ENCODE measurements around the gene MAPK9.

The MAPK9 gene

GRCh38 chr5:180291943-180292831, at the start of gene MAPK9:
Gene MAPK9 (minus strand): TSS chr5:180292083. CDS start chr5:180280561, 11,522 bp downstream.
- DNase-seq = peak; percentile 54 to 81 (median 62)

GRCh38 chr5:180341595-180341994, 49.7 kb upstream of the MAPK9 start:
- DNase-seq = no peak

- DNase-seq = no peak
These were observed 49.0 kb upstream of the MAPK9 start for GRCh38 chr5:180340856-180341255.

DNA sequence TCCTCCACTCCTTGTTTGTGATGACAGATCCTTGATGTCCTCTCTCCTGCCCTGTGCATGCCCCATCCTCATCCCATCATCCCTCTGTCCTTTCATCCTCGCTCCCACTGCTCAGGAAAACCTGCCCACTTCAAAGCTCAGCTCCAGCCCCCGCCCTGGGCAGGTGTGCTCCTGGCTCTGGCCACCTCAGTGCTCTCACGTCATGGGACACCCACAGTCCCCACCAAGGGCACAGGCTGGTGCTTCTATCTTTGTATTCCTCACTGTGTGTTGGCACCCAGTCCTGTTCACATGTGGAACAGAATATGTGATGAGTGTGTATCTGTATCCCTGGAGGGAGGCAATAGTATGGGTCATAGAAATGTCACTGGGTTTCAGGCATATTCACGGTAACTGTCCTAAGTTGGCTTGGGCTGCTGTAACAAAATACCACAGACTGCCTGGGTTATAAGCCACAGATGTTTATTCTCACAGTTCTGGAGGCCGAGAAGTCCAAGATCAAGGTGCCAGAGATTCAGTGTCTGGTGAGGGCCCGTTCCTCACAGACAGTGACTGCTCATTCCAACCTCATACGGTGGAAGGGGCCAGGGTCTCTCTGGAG, 47.8 kb upstream of the MAPK9 start:
- no peak for DNase-seq

GRCh38 chr5:180338001-180338707, 46.3 kb upstream of the MAPK9 start:
- DNase-seq = no peak

GRCh38 chr5:180336234-180337020, 44.5 kb upstream of the MAPK9 start:
- DNase-seq = no peak

DNA sequence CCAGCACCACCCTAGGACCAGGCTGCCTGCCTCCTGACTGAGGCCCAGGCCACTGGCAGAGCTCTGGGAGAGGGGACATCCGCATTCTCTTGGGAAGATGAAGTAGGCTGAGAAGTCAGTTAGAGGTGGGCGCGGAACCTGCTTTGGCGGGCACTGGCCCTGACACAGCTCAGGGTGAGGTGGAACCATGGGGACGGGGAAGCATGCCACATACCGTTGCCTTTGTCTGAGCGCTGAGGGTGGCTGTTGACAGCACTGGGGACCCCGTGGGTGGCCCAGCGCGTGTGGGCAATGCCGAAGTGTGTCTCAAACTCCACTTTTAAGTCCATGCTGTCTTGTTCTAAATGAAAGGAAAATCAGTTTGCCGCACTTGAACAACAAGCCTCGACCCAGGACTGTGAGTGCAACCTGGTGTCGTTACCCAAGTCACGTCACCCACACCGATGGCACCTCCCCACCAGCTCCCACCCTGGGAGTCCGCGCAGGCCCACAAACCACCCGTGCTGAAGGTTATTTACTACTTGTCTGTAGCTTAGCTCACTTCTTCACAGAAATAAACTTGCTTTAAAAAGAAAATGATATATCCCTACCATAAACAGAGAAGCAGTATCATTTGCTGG, 43.8 kb upstream of the MAPK9 start:
- no peak for DNase-seq

- DNase-seq = no peak
These were observed 43.1 kb upstream of the MAPK9 start for GRCh38 chr5:180334751-180335613.

- no peak for DNase-seq
These were observed 42.3 kb upstream of the MAPK9 start for GRCh38 chr5:180334176-180334575.

- no peak for DNase-seq
These were observed 41.8 kb upstream of the MAPK9 start for GRCh38 chr5:180333661-180334060.

DNA sequence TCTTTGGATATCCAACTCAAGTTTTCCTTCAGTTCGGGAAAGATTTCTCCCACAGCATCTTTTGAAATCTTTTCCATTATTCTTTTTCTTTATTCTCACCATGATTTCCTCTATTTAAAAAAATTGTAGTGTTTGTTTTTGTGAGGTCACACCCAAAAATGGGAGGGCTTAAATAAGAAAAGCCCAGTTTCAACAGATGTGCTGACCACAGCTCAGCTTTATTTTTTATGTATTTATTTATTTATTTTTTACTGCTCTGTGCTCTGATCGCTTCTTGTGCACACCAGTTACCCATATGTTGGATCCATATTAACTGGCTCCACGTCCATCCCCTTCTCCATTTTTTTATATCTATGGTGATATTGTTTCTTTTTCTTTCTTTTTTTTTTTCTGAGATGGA, 41.0 kb upstream of the MAPK9 start:
- DNase-seq = no peak

- DNase-seq = no peak
These were observed 40.2 kb upstream of the MAPK9 start for GRCh38 chr5:180332051-180332517.

DNA sequence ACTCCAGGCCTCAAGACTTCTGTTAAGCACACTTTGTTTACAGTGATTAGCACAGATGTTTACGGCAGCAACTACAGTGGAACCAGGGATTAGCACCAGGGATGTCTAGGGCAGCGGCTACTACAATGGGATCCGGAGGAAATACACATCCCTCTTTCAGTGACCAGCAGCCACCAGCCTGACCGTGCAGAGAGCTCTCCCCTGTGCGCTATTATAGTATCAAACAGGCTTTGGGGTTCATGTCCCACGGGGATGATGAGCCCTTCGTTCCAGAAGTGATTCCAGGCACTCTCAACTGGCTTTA, 39.7 kb upstream of the MAPK9 start:
- DNase-seq = no peak

- no peak for DNase-seq
These were observed 39.1 kb upstream of the MAPK9 start for GRCh38 chr5:180330810-180331646.

DNA sequence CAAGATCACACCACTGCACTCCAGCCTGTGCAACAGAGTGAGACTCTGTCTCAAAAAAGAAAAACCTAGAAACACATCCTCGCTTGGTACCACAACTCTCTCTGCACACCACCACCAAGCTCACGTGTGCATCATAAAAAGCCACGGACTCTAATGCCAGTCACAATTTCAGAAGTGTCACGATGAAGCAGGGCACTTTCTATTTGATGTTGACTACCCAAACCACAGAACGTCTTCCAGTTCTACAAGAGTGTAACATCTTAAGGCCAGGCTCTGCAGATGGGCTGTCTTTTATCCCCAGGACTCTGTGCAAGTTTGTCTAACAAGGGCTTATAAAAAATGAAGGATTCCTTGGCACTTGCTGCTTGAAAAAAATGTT, 38.4 kb upstream of the MAPK9 start:
- no peak for DNase-seq

DNA sequence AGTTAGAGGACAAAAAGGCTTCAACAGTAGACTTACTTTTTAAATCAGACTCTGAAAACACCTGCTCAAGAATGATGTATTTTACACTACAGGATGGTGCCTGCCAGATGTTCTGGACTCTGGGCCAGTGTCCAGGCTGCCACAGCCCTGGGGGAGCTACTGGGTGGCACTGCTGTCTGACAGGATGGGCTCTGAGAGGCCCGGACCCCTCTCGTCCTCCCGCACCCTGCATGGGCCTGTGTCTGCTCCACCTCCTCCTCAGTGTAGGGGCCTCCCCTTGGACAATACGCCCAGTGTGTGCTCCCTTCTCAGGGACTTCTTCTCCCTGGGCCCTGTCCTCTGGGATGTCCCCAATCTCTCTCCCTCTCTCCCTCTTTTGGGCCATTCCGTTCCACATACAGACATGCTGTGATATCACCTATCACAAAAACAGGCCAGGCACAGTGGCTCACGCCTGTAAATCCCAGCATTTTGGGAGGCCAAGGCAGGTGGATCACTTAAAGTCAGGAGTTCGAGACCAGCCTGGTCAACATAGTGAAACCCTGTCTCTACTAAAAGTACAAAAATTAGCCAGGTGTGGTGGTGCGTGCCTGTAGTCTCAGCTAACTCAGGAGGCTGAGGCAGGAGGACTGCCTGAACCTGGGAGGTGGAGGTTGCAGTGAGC, 37.9 kb upstream of the MAPK9 start:
- no peak for DNase-seq

DNA sequence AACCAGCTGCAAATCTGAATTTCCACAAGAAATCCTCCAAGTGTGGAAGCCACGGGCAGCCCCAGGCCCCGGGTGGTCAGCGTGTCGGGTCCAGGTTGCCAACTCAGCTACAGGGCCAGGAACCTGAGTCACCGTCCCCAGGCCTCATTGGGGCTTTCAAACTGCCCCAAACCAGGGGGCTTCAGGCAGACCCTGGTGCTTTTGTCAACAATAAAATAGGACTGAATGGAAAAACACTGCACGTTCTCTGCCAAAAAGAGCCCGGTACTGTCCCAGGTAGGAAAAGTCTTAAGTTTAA, 37.2 kb upstream of the MAPK9 start:
- no peak for DNase-seq

- peak; percentile 50 to 83 (median 78) for DNase-seq
These were observed 36.6 kb upstream of the MAPK9 start for GRCh38 chr5:180328296-180329137.

DNA sequence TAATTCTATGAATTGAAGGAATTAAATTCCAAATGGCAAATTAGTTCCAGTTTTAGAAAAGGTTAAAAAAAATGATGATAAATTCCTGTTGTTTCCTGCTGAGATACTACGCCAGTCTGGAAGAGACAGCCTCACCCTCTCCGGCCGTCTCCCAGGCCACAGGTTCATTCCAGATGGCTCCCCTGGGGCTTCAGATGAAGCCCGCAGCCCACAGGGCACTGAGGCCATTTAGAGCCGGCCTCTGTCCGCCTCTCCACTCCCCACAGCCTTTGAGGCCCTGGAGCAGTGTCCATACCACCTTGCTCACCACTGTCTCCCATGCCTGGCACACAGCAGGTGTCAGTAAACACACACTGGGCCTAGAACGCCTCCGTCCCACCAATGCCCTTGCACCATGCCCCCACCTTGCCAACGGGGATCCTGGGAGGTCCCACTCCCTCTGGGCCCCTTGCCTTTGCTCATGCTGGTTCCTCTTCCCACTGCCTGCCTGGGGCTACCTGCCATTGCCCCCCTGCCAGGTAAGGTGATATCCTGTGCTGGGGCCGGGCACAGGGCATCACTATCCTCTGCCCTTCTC, 35.2 kb upstream of the MAPK9 start:
- no peak for DNase-seq
